A673 (cell line): ENCODE results near the gene PTGER1. TPM values are rescaled to one million over a fixed set of nuclear protein-coding genes. Genes with fewer than 3 reads are reported as not detected.
"Not testable (repeated sequence)": the region's sequence is repeated elsewhere in the genome, so short reads cannot be mapped to it uniquely, and the experiment has no call there.

ENCODE experiments used
- BruUV-seq: library from RNA; stranded (reverse); fragments of 400-500 nt; replicated peaks from 2 replicates; lab custom pipeline; 2021; lab: Mats Ljungman, UMichigan
- CTCF ChIA-PET: fragments of 300-600 bp; sonication (Branson Sonifier 250); formaldehyde crosslinking; loops from one replicate; lab custom pipeline; 2022; ENCODE audit warnings: antibody characterized with exemption; lab: Charles Lee
- POLR2A ChIA-PET: fragments of 300-600 bp; sonication (Branson Sonifier 250); formaldehyde crosslinking; loops from one replicate; lab custom pipeline; 2022; ENCODE audit warnings: antibody characterized with exemption; ENCODE audit not compliant: low non-redundant PET; lab: Charles Lee
- DNase-seq: peaks from one replicate; pipeline ENCODE4 v3.0.0-alpha.2; 2015; ENCODE audit warnings: low spot score
- H3K27ac ChIP-seq: fragments of 200-600 bp; sonication (generic); 2 replicates; pipeline ENCODE4 v1.5.1; 2016; ENCODE audit warnings: mixed run types, low read depth, mild to moderate bottlenecking, mixed read lengths, antibody characterized with exemption, low read length; ENCODE audit not compliant: poor library complexity, severe bottlenecking
- H3K27me3 ChIP-seq: fragments of 200-600 bp; sonication (generic); replicated peaks from 2 replicates; pipeline ENCODE4 v1.6.1; 2017; ENCODE audit warnings: mixed run types, low read depth, mild to moderate bottlenecking, mixed read lengths, antibody characterized with exemption, low read length; ENCODE audit not compliant: insufficient read depth, poor library complexity
- H3K36me3 ChIP-seq: fragments of 200-600 bp; sonication (generic); 2 replicates; pipeline ENCODE4 v1.6.1; 2016; ENCODE audit warnings: mixed run types, mild to moderate bottlenecking, mixed read lengths, antibody characterized with exemption, low read length; ENCODE audit not compliant: insufficient read depth, poor library complexity, severe bottlenecking
- H3K4me1 ChIP-seq: fragments of 200-600 bp; sonication (generic); 2 replicates; pipeline ENCODE4 v1.6.1; 2017; ENCODE audit warnings: mixed run types, mild to moderate bottlenecking, mixed read lengths, antibody characterized with exemption, low read length; ENCODE audit not compliant: insufficient read depth, poor library complexity, severe bottlenecking
- H3K4me3 ChIP-seq: fragments of 200-600 bp; sonication (generic); 2 replicates; pipeline ENCODE4 v1.5.1; 2016; ENCODE audit warnings: low read depth, mixed run types, mild to moderate bottlenecking, mixed read lengths, low read length; ENCODE audit not compliant: poor library complexity, severe bottlenecking
- H3K9me3 ChIP-seq: fragments of 200-600 bp; sonication (generic); 2 replicates; pipeline ENCODE4 v1.6.1; 2016; ENCODE audit warnings: mixed run types, low read depth, mild to moderate bottlenecking, mixed read lengths, antibody characterized with exemption, low read length; ENCODE audit not compliant: poor library complexity, severe bottlenecking
- CTCF ChIP-seq: fragments of 300-800, 200-600 bp; sonication (generic); conservative IDR thresholded peaks from 2 replicates; pipeline ENCODE4 v1.5.1; 2017; ENCODE audit warnings: low read depth, mild to moderate bottlenecking, antibody characterized with exemption, low read length, moderate library complexity, mixed read lengths
- EZH2 ChIP-seq: fragments of 200-600 bp; sonication (generic); IDR thresholded peaks from 2 replicates; pipeline ENCODE4 v1.6.1; 2017; ENCODE audit warnings: borderline replicate concordance, low read depth, mild to moderate bottlenecking, mixed read lengths, antibody characterized with exemption, low read length; ENCODE audit not compliant: poor library complexity, severe bottlenecking
- intact Hi-C: fragments of 100-400 bp; cut with micrococcal nuclease; formaldehyde crosslinking; loops from one replicate; pipeline ENCODE4 v1.10.0; 2022; ENCODE audit not compliant: unreplicated experiment
- total RNA-seq: library from RNA; stranded (reverse); gene quantifications from 2 replicates; pipeline ENCODE4 v1.2.3, GENCODE V29; 2021

PTGER1 gene
- total RNA-seq, 1 experiment from 2014 or later: not detected

DNA sequence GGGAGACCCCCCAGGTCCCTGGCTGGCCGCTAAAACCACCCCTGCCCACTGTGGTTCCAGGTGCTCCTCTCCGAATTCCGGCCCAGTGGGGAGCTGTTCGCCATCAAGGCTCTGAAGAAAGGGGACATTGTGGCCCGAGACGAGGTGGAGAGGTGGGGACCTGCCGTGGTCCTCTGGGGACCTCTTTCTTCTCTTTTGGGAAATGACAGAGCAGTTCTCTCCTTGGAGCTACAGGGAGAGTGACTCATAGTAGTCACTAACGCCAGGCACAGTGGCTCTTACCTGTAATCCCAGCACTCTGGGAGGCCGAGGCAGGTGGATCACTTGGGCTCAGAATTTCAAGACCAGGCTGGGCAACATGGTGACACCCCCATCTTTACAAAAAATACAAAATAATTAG is 7.3 kb downstream of the PTGER1 start:
- Histone ChIP-seq H3K27ac (no peak overlapping the region), H3K27me3 (no peaks in the 10 kb centered on the region), H3K36me3 (peaks cover 14% of the 10 kb centered on the region), H3K4me3 (no peak overlapping the region), H3K9me3 (no peaks in the 10 kb centered on the region), H3K4me1 (peaks cover 5% of the 10 kb centered on the region)
- ChIA-PET CTCF (interaction anchor here (0.5 to 0.9 kb wide), 2 partner anchors 12 to 106 kb away, joined by 3 read pairs; no protein-coding TSS in a partner anchor), POLR2A (no interaction called here)
- intact Hi-C loops: no loop called here
- no peak for DNase-seq
- BruUV-seq: no TSS peak
- no peak for TF ChIP-seq EZH2
- TF ChIP-seq CTCF: no peak

- ChIA-PET POLR2A (no interaction called here), CTCF (interaction anchor here (0.5 kb wide), 1 partner anchor 105 kb away, joined by 3 read pairs; no protein-coding TSS in a partner anchor)
- H3K27ac ChIP-seq: no peak overlapping the region
- peaks cover 5% of the 10 kb centered on the region for H3K4me1 ChIP-seq
- TF ChIP-seq CTCF: no peak
- TF ChIP-seq EZH2: no peak
- no TSS peak for BruUV-seq
- H3K36me3 ChIP-seq: peaks cover 14% of the 10 kb centered on the region
- intact Hi-C loops: no loop called here
- DNase-seq: no peak
- H3K9me3 ChIP-seq: no peaks in the 10 kb centered on the region
- H3K27me3 ChIP-seq: no peaks in the 10 kb centered on the region
- H3K4me3 ChIP-seq: no peak overlapping the region
Observed at GRCh38 chr19:14467391-14467790, 7.8 kb downstream of the PTGER1 start.

DNA sequence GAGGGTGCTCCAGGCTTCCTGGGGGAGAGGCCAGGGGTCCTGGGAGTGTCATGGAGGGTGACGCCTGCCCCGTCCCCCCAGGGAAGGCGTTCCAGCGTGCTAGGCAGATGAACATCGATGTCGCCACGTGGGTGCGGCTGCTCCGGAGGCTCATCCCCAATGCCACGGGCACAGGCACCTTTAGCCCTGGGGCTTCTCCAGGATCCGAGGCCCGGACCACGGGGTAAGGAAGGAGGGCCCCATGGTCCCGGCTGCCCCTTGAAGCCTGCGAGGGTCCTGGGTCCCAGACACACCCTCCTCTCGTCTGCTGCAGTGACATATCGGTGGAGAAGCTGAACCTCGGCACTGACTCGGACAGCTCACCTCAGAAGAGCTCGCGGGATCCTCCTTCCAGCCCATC is 11.4 kb downstream of the PTGER1 start:
- POLR2A ChIA-PET: no interaction called here
- no TSS peak for BruUV-seq
- Histone ChIP-seq H3K36me3 (peaks cover 18% of the 10 kb centered on the region), H3K4me1 (no peaks in the 10 kb centered on the region), H3K9me3 (no peaks in the 10 kb centered on the region), H3K27ac (no peak overlapping the region), H3K27me3 (no peaks in the 10 kb centered on the region), H3K4me3 (no peak overlapping the region)
- DNase-seq: no peak
- intact Hi-C loops: no loop called here
- no peak for TF ChIP-seq CTCF
- no peak for TF ChIP-seq EZH2
- CTCF ChIA-PET: no interaction called here

GRCh38 chr19:14462401-14462800 is 12.8 kb downstream of the PTGER1 start:
- H3K27ac ChIP-seq, H3K4me3 ChIP-seq, H3K27me3 ChIP-seq, DNase-seq, CTCF ChIA-PET, BruUV-seq, H3K36me3 ChIP-seq, POLR2A ChIA-PET, intact Hi-C loops, H3K9me3 ChIP-seq, H3K4me1 ChIP-seq: not testable (repeated sequence)
